Measurements from ENCODE around the gene TMPRSS13.

The TMPRSS13 gene

GRCh38 chr11:117884994-117885393 is 44.2 kb downstream of the TMPRSS13 start:
- H3K4me1 ChIP-seq (ENCODE audit: control insufficient read depth, insufficient read depth, low read length, poor library complexity, severe bottlenecking): peaks cover 28% of the 10 kb centered on the region
- no peak overlapping the region for H3K4me3 ChIP-seq (ENCODE audit: extremely low read depth, insufficient read depth, low read length, poor library complexity, severe bottlenecking)
- 86 to 87% methylated on average over 7 of the region's 7 CpGs for WGBS, 2 experiments (ENCODE audit: insufficient coverage in 2 of 2)
- H3K36me3 ChIP-seq (ENCODE audit: control insufficient read depth, insufficient read depth, low read length): no peaks in the 10 kb centered on the region
- H3K9me3 ChIP-seq (ENCODE audit: control insufficient read depth, low read length): no peaks in the 10 kb centered on the region
- H3K27ac ChIP-seq (ENCODE audit: low read depth, low read length, severe bottlenecking): peak overlapping the region; percentile 87

GRCh38 chr11:117883063-117883462 is 46.1 kb downstream of the TMPRSS13 start:
- H3K27ac ChIP-seq (ENCODE audit: low read depth, low read length, severe bottlenecking): no peak overlapping the region
- no peaks in the 10 kb centered on the region for H3K9me3 ChIP-seq (ENCODE audit: control insufficient read depth, low read length)
- no peaks in the 10 kb centered on the region for H3K36me3 ChIP-seq (ENCODE audit: control insufficient read depth, insufficient read depth, low read length)

DNA sequence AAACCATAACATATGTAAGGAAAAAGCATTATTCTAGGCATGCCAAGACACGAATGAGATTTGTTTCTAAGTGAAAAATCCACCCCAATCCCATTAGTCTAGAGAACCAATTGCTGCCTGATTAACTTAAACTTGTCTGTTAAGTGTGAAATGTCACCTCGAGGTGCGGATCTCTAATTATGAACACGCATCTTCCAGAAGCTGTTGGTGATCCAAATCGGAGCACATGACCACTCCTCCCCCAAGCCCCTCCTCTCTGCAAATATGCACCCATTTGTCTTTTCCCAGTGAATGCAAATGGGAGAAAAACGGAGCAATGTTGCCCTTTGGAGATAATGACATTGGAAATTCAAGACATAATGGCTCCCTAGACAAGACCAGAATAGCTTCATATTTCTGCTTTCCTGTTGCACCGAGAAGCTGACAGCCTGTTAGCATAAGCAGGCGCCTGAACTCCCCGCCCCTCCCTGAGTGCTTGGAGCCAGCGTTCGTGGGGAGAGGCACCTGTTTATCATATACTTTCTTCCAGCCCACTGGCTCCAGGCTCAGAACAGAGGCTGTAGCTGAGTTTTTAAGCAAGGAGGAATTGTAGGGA is 46.8 kb downstream of the TMPRSS13 start:
- Histone ChIP-seq H3K36me3 (ENCODE audit: control insufficient read depth, insufficient read depth, low read length) (no peaks in the 10 kb centered on the region), H3K9me3 (ENCODE audit: control insufficient read depth, low read length) (no peaks in the 10 kb centered on the region), H3K27ac (ENCODE audit: low read depth, low read length, severe bottlenecking) (no peak overlapping the region), H3K4me1 (ENCODE audit: control insufficient read depth, insufficient read depth, low read length, poor library complexity, severe bottlenecking) (peaks cover 25% of the 10 kb centered on the region), H3K4me3 (ENCODE audit: extremely low read depth, insufficient read depth, low read length, poor library complexity, severe bottlenecking) (no peak overlapping the region)
- 67 to 77% methylated on average over 7 to 10 of the region's 11 CpGs for WGBS, 2 experiments (ENCODE audit: insufficient coverage in 2 of 2)

More at GRCh38 chr11:117883063-117883462, 46.1 kb downstream of the TMPRSS13 start:
- no peak overlapping the region for H3K4me3 ChIP-seq (ENCODE audit: extremely low read depth, insufficient read depth, low read length, poor library complexity, severe bottlenecking)
- H3K4me1 ChIP-seq (ENCODE audit: control insufficient read depth, insufficient read depth, low read length, poor library complexity, severe bottlenecking): peaks cover 28% of the 10 kb centered on the region
- 77 to 100% methylated on average over 2 of the region's 3 CpGs for WGBS, 2 experiments (ENCODE audit: insufficient coverage in 2 of 2)

GRCh38 chr11:117881217-117881616 is 48.0 kb downstream of the TMPRSS13 start:
- Histone ChIP-seq H3K27ac (ENCODE audit: low read depth, low read length, severe bottlenecking) (no peak overlapping the region), H3K4me1 (ENCODE audit: control insufficient read depth, insufficient read depth, low read length, poor library complexity, severe bottlenecking) (peaks cover 27% of the 10 kb centered on the region), H3K36me3 (ENCODE audit: control insufficient read depth, insufficient read depth, low read length) (no peaks in the 10 kb centered on the region), H3K4me3 (ENCODE audit: extremely low read depth, insufficient read depth, low read length, poor library complexity, severe bottlenecking) (no peak overlapping the region), H3K9me3 (ENCODE audit: control insufficient read depth, low read length) (no peaks in the 10 kb centered on the region)
- WGBS, 2 experiments (ENCODE audit: insufficient coverage in 2 of 2): 93 to 98% methylated on average over 4 of the region's 5 CpGs

DNA sequence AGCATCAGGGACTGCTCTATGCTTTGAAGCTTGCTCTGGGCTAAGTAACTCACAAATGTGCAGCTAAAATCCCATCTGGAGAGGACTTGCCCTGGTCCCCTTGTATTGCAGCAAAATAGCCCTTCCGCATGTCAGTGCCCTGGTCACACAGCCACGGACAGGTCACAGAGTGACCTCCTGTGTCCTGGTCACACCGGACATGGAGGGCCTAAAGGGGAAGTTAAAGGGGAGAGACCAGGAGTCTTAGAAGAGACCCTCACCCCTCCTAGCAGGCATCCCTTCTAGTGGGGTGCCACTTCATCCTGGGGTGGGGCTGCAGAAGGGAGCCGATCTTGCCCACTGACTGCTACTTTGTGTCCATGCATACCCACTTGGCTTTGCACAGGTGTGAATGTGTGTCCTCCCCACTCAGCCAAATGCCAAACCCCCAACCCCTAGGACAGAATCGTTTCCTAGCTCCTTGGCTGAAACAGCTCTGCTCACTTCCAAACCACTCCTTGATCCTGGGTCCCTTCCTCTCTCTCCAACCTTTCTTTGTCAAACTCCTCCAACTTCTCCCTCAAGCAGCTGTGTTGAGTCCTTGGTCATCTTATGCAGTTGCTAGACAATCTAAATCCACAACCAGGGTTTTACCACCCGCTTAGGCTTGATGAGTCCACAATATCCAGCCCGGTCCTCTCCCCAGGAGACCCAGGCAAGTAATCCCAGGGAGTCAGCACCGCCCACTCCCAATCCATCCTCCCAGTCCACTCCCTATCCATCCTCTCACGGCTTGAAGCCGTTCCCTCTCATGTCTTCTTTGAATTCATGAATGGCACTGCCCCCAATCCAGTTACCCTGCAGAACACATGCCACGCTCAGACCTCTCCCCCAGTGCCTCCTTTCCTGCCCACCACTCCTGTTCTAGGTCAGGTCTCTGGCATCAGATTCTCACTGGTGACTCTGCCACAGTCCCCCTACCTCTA is 49.4 kb downstream of the TMPRSS13 start:
- Histone ChIP-seq H3K27ac (ENCODE audit: low read depth, low read length, severe bottlenecking) (no peak overlapping the region), H3K4me1 (ENCODE audit: control insufficient read depth, insufficient read depth, low read length, poor library complexity, severe bottlenecking) (peaks cover 21% of the 10 kb centered on the region), H3K36me3 (ENCODE audit: control insufficient read depth, insufficient read depth, low read length) (no peaks in the 10 kb centered on the region), H3K9me3 (ENCODE audit: control insufficient read depth, low read length) (no peaks in the 10 kb centered on the region), H3K4me3 (ENCODE audit: extremely low read depth, insufficient read depth, low read length, poor library complexity, severe bottlenecking) (no peak overlapping the region)
- 78 to 83% methylated on average over 7 to 8 of the region's 11 CpGs for WGBS, 2 experiments (ENCODE audit: insufficient coverage in 2 of 2)

GRCh38 chr11:117878939-117879475 is 50.2 kb downstream of the TMPRSS13 start:
- Histone ChIP-seq H3K4me1 (ENCODE audit: control insufficient read depth, insufficient read depth, low read length, poor library complexity, severe bottlenecking) (peaks cover 18% of the 10 kb centered on the region), H3K27ac (ENCODE audit: low read depth, low read length, severe bottlenecking) (no peak overlapping the region), H3K9me3 (ENCODE audit: control insufficient read depth, low read length) (no peaks in the 10 kb centered on the region), H3K36me3 (ENCODE audit: control insufficient read depth, insufficient read depth, low read length) (no peaks in the 10 kb centered on the region), H3K4me3 (ENCODE audit: extremely low read depth, insufficient read depth, low read length, poor library complexity, severe bottlenecking) (no peak overlapping the region)
- 100% methylated on average over 2 to 3 of the region's 3 CpGs for WGBS, 2 experiments (ENCODE audit: insufficient coverage in 2 of 2)

GRCh38 chr11:117878314-117878938 is 50.8 kb downstream of the TMPRSS13 start:
- Histone ChIP-seq H3K27ac (ENCODE audit: low read depth, low read length, severe bottlenecking) (no peak overlapping the region), H3K9me3 (ENCODE audit: control insufficient read depth, low read length) (no peaks in the 10 kb centered on the region), H3K4me3 (ENCODE audit: extremely low read depth, insufficient read depth, low read length, poor library complexity, severe bottlenecking) (no peak overlapping the region), H3K4me1 (ENCODE audit: control insufficient read depth, insufficient read depth, low read length, poor library complexity, severe bottlenecking) (peaks cover 17% of the 10 kb centered on the region), H3K36me3 (ENCODE audit: control insufficient read depth, insufficient read depth, low read length) (no peaks in the 10 kb centered on the region)
- WGBS, 2 experiments (ENCODE audit: insufficient coverage in 2 of 2): 92 to 100% methylated on average over 4 of the region's 6 CpGs

DNA sequence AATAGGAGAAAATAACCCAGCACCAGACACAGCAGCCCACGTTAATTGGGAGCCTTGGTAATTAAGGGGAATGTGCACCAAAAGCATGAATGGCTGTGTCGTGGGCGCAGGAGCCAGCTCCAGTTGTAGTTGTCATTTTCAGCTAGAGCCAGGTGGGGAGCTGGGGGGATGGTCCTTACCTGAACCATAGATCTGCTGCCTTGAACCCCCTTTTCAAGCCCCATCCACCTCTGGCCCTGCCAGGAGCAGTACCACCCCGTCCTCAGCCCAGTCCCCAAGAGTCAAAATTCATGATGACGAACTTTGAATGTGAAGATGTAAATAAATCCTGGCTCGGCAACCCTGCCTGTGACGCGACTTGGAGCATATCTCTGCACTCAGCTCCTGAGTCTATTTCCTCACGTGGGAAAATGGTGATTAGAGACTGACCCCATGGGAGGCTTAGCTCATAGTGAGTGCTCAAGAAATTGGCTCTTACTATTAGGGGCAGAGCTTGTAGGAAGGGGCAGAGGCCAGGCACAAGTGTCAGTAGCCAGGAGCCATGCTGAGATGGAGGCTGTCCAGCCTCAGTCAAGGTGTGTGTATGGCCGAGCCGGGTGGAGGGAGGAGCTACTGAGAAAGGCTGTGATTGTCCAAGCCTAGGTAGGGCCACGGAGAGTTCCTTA is 52.0 kb downstream of the TMPRSS13 start:
- peak overlapping the region; percentile 81 for H3K4me3 ChIP-seq (ENCODE audit: extremely low read depth, insufficient read depth, low read length, poor library complexity, severe bottlenecking)
- H3K27ac ChIP-seq (ENCODE audit: low read depth, low read length, severe bottlenecking): no peak overlapping the region
- 31 to 37% methylated on average over 10 to 11 of the region's 12 CpGs for WGBS, 2 experiments (ENCODE audit: insufficient coverage in 2 of 2)
- H3K9me3 ChIP-seq (ENCODE audit: control insufficient read depth, low read length): no peaks in the 10 kb centered on the region
- peaks cover 9% of the 10 kb centered on the region for H3K4me1 ChIP-seq (ENCODE audit: control insufficient read depth, insufficient read depth, low read length, poor library complexity, severe bottlenecking)
- no peaks in the 10 kb centered on the region for H3K36me3 ChIP-seq (ENCODE audit: control insufficient read depth, insufficient read depth, low read length)

DNA sequence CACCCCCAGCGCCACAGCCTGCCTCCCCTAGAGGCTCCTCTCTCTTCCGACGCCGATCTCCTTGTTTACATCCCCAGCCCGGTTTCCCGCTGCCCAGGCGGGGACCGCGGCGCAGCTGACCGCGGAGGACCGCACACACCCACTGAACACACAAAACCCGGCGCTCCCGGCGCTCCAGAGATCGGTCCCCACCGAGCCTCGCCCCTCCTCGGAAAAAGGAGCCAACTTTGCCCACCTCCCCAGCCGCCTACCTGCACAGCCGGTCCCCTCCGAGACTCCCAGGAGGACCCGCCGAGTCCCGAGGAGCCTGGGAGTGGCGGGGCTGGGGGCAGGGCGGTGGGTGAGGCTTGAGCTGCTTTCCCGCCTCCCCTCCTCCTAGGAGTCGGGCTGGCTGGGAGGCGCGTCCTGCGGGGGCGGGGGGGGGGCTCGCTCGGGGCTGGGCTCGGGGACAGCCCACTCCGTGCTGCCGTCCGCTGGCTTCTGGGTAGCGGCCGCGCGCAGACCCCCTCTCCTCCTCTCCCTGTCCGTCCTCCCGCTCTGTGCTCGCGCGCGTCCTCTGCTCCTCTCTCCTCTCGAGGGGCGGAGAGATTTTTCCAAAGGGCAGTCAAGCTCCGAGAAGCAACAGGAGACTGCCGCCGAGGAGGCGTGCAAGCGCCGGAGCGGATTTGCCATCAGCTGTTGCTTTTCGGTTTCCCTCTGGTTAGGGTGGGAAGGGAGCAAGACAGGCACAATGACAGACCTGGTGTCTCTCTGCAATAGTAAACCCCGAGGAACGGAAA is 52.7 kb downstream of the TMPRSS13 start, which contains the start of gene FXYD6:
Gene FXYD6 (minus strand): TSS at position 318 of the 779 bp plus-strand sequence. CDS start 33,882 bp downstream, outside the sequence.
- Histone ChIP-seq H3K4me1 (ENCODE audit: control insufficient read depth, insufficient read depth, low read length, poor library complexity, severe bottlenecking) (peaks cover 9% of the 10 kb centered on the region), H3K9me3 (ENCODE audit: control insufficient read depth, low read length) (no peaks in the 10 kb centered on the region), H3K4me3 (ENCODE audit: extremely low read depth, insufficient read depth, low read length, poor library complexity, severe bottlenecking) (peak within 1 kb of the TSS; percentile 81), H3K27ac (ENCODE audit: low read depth, low read length, severe bottlenecking) (peak within 1 kb of the TSS; percentile 10), H3K36me3 (ENCODE audit: control insufficient read depth, insufficient read depth, low read length) (no peaks in the 10 kb centered on the region)
- WGBS, 2 experiments (ENCODE audit: insufficient coverage in 2 of 2): 0% methylated on average over 25 to 34 of the region's 63 CpGs

GRCh38 chr11:117876059-117876340 is 53.2 kb downstream of the TMPRSS13 start:
- H3K4me3 ChIP-seq (ENCODE audit: extremely low read depth, insufficient read depth, low read length, poor library complexity, severe bottlenecking): peak overlapping the region; percentile 81
- no peaks in the 10 kb centered on the region for H3K9me3 ChIP-seq (ENCODE audit: control insufficient read depth, low read length)
- WGBS, 2 experiments (ENCODE audit: insufficient coverage in 2 of 2): 3 to 4% methylated on average over 8 of the region's 9 CpGs
- H3K27ac ChIP-seq (ENCODE audit: low read depth, low read length, severe bottlenecking): no peak overlapping the region
- H3K4me1 ChIP-seq (ENCODE audit: control insufficient read depth, insufficient read depth, low read length, poor library complexity, severe bottlenecking): peaks cover 9% of the 10 kb centered on the region
- H3K36me3 ChIP-seq (ENCODE audit: control insufficient read depth, insufficient read depth, low read length): no peaks in the 10 kb centered on the region

Data from mesodermal cell (in vitro differentiated cells).